Stimulated activated naive CD4-positive, alpha-beta T cell treated with Interleukin-2 at 50 U/mL for 16 hours (primary cell): ENCODE results near the gene SAXO2.
"Not testable (repeated sequence)": the region's sequence is repeated elsewhere in the genome, so short reads cannot be mapped to it uniquely, and the experiment has no call there.

Experiments
- DNase-seq: peaks from one replicate; lab custom pipeline; 2025; lab: John Stamatoyannopoulos, UW

SAXO2 gene

DNA sequence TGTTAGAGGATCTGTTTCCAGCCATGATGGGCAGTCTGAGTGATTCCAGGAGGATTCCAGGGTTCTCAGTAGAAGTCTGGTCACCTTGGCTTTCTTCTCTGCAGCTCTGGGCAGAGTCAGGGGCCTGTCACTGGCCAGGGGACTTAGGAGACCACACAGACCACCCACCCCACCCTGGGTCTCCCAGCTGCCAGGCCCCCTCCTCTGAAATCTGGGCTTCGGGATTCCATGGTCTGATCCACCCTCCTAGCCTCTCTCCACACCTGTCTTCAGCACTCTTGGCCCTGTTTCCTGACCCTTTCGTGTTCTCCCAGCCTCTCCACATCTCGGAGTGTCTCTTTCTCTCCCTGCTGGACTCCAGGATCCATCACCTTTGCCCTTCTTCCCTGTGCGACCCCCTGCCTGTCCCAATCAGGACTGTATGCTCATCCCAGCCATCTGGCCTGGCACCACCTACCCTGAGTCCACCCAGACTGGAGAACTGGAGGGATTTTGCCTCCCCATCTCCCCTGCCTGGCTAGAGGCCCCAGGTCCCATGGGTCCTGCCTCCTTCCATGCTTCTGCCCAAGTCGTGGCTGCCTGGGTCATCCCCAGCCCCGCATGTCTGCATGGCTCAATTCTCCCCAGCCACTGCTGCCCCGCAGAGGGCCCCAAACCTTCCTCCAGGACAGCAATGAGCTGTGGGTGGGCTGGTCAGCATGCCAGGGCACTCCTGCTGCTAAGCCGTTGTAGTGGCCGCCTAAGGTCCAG, 52.3 kb downstream of the SAXO2 start:
- no peak for DNase-seq

- DNase-seq, result no peak
Observed at GRCh38 chr15:82315519-82316246, 53.1 kb downstream of the SAXO2 start.

DNA sequence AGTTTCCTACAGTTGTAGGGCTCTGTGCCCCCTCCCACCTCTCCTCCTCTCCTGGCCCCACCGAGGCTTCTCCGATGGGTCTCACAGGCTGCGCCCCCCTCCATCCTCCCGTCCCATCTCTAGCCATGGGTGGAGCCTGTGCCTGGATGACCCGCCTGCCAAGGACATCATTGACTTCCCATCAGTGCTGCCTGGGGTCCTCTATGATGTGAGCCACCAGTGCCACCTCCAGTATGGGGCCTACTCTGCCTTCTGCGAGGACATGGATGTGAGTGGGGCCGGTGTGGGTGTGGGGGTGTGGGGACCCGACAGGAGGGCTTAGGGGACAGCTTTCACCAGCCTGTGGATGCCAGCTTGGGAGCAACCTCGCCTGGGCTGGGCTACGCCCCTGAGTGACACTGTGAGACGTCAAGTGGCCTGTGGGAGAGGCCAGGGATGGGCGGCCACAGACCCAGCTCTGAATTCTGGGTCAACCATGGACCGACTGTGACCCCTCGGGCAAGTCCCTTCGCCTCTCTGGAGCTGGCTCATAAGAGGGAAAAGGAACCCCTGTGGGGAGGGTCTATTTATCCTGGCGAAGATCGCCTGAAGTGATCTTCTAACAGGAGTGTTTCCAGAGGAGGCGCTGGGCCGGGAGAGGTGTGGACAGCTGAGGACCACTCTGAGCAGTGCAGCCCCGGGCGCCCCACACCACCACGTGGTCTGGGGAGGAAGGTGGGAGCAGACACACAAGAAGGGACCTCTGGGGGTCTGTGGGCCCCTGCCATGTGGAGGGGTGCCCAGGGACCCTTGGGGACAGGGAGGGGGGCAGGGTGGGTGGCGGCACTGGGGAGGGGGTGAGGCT, 53.9 kb downstream of the SAXO2 start:
- not testable (repeated sequence) for DNase-seq

DNA sequence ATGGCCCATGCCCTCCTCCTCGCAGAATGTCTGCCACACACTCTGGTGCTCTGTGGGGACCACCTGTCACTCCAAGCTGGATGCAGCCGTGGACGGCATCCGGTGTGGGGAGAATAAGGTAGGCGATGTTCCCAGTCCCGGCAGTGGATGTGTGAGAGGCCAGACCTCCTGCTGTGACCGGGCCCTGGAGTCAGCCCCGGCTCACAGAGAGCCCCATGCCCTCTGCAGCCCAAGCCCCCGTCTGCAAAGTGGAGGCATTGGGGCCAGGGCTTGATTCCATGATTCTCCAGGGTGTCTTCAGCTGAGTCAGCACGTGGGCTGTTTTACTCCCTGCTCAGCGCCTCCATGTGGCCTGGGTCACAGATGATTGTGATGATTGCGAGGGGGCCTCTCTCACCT, 54.5 kb downstream of the SAXO2 start:
- DNase-seq, result no peak

DNA sequence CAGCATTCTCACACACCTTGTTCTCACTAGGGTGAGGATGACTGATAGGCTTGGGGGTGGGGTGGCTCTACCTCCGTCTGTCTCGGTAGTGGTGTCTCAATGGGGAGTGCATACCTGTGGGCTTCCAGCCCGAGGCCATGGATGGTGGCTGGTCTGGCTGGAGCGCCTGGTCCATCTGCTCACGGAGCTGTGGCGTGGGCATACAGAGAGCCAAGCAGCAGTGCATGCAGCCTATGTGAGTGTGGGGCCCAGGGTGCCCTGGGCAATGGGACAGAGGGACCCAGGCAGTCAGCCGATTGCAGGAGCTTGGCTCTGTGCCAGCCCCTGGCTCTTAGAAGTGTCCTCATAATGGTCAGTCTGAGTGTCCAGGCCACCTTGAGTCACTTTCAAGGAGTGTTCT, 54.9 kb downstream of the SAXO2 start:
- DNase-seq, result not testable (repeated sequence)

- DNase-seq, result not testable (repeated sequence)
Observed at GRCh38 chr15:82318281-82318680, 55.7 kb downstream of the SAXO2 start.

DNA sequence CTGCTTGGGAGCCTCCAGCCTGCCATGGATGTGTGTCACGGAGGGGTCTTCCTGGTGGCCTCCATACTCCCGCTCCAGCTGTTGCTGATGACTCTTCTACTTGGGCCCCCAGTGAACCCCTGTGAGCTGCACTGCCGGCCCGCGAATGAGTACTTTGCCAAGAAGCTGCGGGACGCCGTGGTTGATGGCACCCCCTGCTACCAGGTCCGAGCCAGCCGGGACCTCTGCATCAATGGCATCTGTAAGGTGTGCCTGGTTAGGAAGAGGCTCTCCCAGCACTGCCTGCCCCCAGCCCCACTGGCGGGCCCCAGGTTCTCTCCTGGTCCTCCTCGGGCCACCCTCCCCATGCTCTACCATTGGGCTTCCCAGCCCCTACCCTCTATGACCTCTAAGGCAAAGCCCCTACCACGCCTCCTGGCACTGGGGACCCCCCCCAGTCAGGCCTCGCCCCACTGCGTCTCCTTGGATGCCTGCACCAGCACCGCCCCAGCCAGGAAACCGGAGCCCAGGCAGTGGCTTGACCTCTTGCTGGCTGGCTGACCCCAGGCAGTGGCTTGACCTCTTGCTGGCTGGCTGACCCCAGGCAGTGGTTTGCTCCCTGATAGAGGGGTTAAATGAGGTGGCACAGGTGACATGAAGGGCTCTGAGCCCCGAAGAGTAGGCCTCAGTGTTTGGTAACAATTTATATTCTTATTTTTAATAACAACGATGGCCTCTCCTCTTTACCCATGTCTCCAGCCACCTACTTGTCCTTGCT, 57.1 kb downstream of the SAXO2 start:
- DNase-seq, result not testable (repeated sequence)

DNA sequence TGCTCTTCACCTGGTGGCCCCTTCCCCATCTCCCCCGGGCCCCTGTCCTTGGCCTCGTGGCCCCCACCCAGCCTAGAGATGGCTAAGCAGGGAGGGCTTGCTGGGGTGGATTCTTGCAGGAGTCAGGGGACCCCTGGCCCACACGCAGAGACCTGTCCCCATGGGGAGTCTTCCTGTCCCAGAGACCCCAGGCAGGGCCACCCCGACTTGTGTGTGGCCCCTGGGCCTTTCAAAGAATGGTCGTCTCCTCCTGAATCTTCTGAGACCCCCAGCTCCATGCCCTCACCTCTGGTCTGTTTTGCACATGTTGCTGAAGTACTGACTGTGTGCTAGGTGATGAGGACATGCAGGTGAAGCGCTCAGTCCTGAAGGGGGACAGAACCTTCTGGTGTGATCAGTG, 58.2 kb downstream of the SAXO2 start:
- not testable (repeated sequence) for DNase-seq

- not testable (repeated sequence) for DNase-seq
Observed at GRCh38 chr15:82322488-82322887, 59.9 kb downstream of the SAXO2 start.

GRCh38 chr15:82324831-82325230, 62.2 kb downstream of the SAXO2 start:
- not testable (repeated sequence) for DNase-seq

DNA sequence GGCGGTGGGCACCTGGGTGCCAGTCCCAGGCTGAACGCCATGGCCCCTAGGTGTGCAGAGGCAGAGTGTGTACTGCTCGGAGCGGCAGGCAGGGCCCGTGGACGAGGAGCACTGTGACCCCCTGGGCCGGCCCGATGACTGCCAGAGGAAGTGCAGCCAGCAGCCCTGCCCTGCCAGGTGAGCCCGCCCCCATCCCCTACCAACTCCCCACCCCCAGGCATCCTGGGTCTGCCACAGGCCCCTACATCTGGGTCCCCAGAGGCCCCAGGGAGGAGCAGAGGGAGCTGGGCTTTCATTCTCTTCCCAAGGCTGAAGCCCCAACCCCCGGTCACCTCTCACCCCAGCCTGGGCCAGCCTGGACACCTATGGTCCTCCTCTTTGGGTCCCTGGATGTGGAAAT, 63.0 kb downstream of the SAXO2 start:
- DNase-seq, result not testable (repeated sequence)

GRCh38 chr15:82326896-82327295, 64.3 kb downstream of the SAXO2 start:
- DNase-seq, result not testable (repeated sequence)

DNA sequence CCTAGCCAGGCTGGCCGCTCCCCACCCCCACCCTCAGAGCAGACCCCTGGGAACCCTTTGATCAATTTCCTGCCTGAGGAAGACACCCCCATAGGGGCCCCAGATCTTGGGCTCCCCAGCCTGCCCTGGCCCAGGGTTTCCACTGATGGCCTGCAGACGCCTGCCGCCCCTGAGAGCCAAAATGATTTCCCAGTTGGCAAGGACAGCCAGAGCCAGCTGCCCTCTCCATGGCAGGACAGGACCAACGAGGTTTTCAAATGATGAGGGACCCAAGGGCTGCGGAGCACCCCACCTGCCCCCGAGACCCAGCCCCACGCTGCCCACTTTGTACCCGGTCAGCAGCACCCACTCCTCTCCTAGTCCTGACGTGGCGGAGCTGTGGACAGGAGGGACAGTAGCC, 64.8 kb downstream of the SAXO2 start:
- DNase-seq, result not testable (repeated sequence)

DNA sequence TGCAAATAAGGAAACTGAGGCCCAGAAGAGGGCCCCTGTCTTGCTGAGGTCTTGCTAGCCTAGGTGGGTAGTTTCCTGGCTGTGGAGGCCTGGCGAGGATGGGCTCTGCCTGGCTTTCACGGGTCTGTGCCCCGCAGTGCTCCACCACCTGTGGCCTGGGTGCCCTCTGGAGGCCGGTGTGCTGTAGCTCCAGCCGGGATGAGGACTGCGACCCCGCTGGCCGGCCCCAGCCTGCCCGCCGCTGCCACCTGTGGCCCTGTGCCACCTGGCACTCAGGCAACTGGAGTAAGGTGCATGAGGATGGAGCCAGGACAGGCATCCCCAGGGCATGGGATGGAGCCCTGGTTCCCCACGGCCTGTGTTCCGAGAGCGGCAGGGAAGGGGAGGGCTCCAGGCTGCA, 66.4 kb downstream of the SAXO2 start:
- DNase-seq, result not testable (repeated sequence)

DNA sequence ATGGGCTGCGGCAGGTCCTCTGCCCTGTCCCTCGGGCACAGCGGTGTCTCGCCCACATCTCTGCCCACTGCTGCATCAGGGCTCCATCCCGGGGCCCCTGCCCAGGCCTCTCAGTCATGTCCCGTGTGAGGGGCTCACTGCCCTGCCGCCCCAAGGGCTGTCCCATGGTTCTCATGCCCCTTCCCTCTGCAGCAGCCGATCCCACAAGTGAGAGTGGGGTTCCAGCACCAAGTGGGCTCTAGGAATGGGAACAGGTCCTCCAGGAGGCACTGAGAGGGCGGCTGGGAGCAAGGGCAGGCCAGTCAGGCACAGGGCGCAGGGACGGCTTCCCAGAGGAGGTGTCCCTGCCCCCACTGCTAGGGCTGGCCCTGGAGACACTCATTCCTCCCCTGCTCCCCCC, 68.3 kb downstream of the SAXO2 start:
- not testable (repeated sequence) for DNase-seq

- DNase-seq, result not testable (repeated sequence)
Observed at GRCh38 chr15:82331576-82332304, 69.1 kb downstream of the SAXO2 start.

GRCh38 chr15:82332711-82333602, 70.3 kb downstream of the SAXO2 start:
- not testable (repeated sequence) for DNase-seq

DNA sequence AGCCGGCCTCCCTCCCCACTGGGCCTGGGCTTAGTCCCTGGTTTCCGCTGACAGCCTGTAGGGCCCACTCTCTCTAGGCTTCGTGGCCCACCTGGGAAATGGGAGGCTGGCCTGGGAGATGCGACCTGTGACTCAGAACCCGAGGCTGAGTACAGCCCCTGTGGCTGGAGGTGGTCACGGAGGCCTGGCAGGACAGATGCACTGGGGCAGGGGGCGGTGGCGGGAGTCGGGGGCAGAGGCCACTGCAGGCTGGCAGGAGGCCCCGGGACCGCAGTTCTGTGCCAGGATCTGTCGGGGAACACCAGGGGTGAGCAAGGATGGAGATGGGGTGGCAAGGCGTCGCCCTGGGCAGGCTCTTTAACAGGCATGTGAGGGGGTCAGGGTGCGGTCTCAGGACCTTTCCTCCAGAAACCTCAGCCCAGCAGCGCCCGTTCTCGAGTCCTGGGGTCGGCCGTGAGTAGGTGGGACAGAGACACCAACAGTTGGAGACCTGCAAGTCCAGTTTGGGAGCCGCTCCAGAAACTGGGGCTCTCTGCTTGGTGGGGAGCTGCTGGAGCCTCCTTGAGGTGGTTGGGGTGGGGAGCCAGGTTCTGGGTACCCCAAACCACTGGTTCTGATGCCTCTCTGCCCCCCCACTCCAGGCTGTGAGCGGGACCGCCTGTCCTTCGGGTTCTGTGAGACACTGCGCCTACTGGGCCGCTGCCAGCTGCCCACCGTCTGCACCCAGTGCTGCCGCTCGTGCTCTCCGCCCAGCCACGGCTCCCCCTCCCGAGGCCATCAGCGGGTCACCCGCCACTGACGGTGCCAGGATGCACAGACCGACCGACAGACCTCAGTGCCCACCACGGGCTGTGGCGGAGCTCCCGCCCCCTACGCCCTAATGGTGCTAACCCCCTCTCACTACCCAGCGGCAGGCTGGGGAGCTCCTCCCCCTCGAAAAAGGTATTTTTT, 71.3 kb downstream of the SAXO2 start:
- DNase-seq, result not testable (repeated sequence)
